Measurements from ENCODE around the gene CACNA2D3.
"Not testable (repeated sequence)": the region's sequence is repeated elsewhere in the genome, so short reads cannot be mapped to it uniquely, and the experiment has no call there.

CACNA2D3 gene

GRCh38 chr3:54619531-54619930, 497.2 kb downstream of the CACNA2D3 start:
- no peak for DNase-seq (ENCODE audit: low read depth)
- H3K4me3 ChIP-seq (ENCODE audit: control insufficient read depth, low read depth, low read length) = no peak overlapping the region
- TF ChIP-seq, protein P1, sequence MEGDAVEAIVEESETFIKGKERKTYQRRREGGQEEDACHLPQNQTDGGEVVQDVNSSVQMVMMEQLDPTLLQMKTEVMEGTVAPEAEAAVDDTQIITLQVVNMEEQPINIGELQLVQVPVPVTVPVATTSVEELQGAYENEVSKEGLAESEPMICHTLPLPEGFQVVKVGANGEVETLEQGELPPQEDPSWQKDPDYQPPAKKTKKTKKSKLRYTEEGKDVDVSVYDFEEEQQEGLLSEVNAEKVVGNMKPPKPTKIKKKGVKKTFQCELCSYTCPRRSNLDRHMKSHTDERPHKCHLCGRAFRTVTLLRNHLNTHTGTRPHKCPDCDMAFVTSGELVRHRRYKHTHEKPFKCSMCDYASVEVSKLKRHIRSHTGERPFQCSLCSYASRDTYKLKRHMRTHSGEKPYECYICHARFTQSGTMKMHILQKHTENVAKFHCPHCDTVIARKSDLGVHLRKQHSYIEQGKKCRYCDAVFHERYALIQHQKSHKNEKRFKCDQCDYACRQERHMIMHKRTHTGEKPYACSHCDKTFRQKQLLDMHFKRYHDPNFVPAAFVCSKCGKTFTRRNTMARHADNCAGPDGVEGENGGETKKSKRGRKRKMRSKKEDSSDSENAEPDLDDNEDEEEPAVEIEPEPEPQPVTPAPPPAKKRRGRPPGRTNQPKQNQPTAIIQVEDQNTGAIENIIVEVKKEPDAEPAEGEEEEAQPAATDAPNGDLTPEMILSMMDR (IDR thresholded peaks at IDR 0.05; ENCODE audit: control insufficient read depth, insufficient read depth, low read depth, low read length, missing control alignments) = no peak

GRCh38 chr3:54621184-54621583, 498.8 kb downstream of the CACNA2D3 start:
- no peak for DNase-seq (ENCODE audit: low read depth)
- H3K4me3 ChIP-seq (ENCODE audit: control insufficient read depth, low read depth, low read length) = no peak overlapping the region
- TF ChIP-seq, protein P1 (IDR thresholded peaks at IDR 0.05; ENCODE audit: control insufficient read depth, insufficient read depth, low read depth, low read length, missing control alignments) = no peak

- DNase-seq (ENCODE audit: low read depth) = no peak
- TF ChIP-seq, protein P1 (IDR thresholded peaks at IDR 0.05; ENCODE audit: control insufficient read depth, insufficient read depth, low read depth, low read length, missing control alignments) = no peak
Observed at GRCh38 chr3:54622678-54623077, 500.3 kb downstream of the CACNA2D3 start.

GRCh38 chr3:54625805-54626787, 503.7 kb downstream of the CACNA2D3 start:
- TF ChIP-seq, protein P1 (IDR thresholded peaks at IDR 0.05; ENCODE audit: control insufficient read depth, insufficient read depth, low read depth, low read length, missing control alignments) = no peak
- DNase-seq (ENCODE audit: low read depth) = no peak
- H3K4me3 ChIP-seq (ENCODE audit: control insufficient read depth, low read depth, low read length) = no peak overlapping the region

More at GRCh38 chr3:54622678-54623077, 500.3 kb downstream of the CACNA2D3 start:
- H3K4me3 ChIP-seq (ENCODE audit: control insufficient read depth, low read depth, low read length) = no peak overlapping the region

GRCh38 chr3:54628888-54629441, 506.6 kb downstream of the CACNA2D3 start:
- DNase-seq (ENCODE audit: low read depth) = no peak
- TF ChIP-seq, protein P1 (IDR thresholded peaks at IDR 0.05; ENCODE audit: control insufficient read depth, insufficient read depth, low read depth, low read length, missing control alignments) = no peak

GRCh38 chr3:54630101-54630623, 507.8 kb downstream of the CACNA2D3 start:
- H3K4me3 ChIP-seq (ENCODE audit: control insufficient read depth, low read depth, low read length) = no peak overlapping the region
- TF ChIP-seq, protein P1 (IDR thresholded peaks at IDR 0.05; ENCODE audit: control insufficient read depth, insufficient read depth, low read depth, low read length, missing control alignments) = no peak
- no peak for DNase-seq (ENCODE audit: low read depth)

More at GRCh38 chr3:54628888-54629441, 506.6 kb downstream of the CACNA2D3 start:
- no peak overlapping the region for H3K4me3 ChIP-seq (ENCODE audit: control insufficient read depth, low read depth, low read length)

DNA sequence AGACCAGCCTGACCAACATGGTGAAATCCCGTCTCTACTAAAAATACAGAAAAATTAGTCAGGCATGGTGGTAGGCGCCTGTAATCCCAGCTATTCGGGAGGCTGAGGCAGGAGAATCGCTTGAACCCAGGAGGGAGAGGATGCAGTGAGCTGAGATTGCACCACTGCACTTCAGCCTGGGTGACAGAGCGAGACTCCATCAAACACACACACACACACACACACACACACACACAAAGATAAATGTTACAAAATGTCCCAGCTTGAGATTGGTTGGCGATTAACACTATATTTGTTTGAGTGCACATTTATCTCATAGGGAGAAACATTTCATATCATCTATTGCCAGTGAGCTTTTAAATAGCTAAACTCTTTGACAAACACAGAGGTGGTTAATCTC, 508.6 kb downstream of the CACNA2D3 start:
- H3K4me3 ChIP-seq (ENCODE audit: control insufficient read depth, low read depth, low read length); DNase-seq (ENCODE audit: low read depth): not testable (repeated sequence)

Measured in AG09309 (cell line).